ENCODE measurements around the gene NKG7. TPM values are rescaled to one million over a fixed set of nuclear protein-coding genes. Genes with fewer than 3 reads are reported as not detected.

The NKG7 gene
- total and polyA plus RNA-seq, 2 of the 13 experiments (the other 11 are each of a cell fraction or from before 2014, with no cell fraction given): 0.40 TPM; not detected in 1

DNA sequence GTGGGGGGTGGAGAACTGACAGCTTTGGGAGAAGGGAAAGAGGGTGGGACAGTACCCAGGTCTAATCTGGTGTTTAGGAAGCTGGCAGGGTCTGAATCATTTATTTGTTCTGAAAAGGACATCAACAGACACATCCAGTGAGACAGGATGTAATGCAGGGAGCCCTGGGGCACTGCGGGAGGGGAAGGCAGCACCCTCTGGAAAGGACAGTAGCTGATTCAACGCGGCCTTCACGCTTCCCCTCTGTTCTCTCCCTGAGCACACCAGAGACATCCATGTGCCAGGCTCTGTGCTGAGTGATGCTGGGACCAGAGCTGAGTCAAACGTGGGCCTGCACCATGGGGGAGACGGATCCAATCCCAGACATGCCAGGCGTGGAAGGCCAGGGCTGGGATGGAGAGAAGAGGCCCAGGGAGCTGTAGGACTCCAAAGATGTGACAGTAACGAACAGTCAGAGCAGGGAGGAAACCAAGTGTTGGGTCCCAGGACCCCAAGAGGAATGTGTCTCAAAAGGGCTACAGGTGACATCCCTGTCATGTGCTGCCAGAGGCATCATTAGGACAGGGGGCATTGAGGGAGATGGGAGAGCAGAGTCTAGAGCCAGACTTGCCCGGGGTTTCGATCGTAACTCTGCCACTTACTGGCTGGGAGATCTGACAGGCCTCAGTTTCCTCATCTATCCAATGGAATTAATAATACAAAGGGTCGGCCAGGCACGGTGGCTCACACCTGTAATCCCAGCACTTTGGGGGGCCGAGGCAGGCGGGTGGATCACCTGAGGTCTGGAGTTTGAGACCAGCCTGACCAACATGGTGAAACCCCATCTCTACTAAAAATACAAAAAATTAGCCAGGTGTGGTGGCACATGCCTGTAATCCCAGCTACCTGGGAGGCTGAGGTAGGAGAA is 8.0 kb downstream of the NKG7 start (continued):
- TF ChIP-seq, protein P1, sequence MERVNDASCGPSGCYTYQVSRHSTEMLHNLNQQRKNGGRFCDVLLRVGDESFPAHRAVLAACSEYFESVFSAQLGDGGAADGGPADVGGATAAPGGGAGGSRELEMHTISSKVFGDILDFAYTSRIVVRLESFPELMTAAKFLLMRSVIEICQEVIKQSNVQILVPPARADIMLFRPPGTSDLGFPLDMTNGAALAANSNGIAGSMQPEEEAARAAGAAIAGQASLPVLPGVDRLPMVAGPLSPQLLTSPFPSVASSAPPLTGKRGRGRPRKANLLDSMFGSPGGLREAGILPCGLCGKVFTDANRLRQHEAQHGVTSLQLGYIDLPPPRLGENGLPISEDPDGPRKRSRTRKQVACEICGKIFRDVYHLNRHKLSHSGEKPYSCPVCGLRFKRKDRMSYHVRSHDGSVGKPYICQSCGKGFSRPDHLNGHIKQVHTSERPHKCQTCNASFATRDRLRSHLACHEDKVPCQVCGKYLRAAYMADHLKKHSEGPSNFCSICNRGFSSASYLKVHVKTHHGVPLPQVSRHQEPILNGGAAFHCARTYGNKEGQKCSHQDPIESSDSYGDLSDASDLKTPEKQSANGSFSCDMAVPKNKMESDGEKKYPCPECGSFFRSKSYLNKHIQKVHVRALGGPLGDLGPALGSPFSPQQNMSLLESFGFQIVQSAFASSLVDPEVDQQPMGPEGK (CRISPR knock-in tag; IDR thresholded peaks at IDR 0.05): peak; percentile 55; the same call in 1 of the 2 replicates

DNA sequence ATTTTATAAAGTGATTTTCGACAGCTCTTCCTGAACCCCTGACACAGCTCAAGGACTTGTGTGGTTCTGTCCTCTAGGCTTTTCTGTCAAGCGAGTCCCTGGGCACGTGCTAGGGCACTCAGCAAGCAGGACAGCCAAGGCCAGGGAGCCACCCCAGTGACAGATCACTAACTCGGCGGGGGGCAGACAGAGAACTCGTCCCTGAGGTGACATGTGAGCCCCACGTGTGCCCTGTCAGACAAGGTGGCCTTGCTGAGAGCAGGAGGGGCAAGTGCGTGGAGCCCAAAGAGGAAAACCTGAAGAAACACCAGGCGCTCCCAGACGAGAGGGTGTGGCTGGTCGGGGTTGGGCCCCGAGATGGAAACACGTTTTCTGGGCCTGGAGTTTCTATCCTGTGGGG is 11.2 kb downstream of the NKG7 start:
- TF ChIP-seq, protein P2, sequence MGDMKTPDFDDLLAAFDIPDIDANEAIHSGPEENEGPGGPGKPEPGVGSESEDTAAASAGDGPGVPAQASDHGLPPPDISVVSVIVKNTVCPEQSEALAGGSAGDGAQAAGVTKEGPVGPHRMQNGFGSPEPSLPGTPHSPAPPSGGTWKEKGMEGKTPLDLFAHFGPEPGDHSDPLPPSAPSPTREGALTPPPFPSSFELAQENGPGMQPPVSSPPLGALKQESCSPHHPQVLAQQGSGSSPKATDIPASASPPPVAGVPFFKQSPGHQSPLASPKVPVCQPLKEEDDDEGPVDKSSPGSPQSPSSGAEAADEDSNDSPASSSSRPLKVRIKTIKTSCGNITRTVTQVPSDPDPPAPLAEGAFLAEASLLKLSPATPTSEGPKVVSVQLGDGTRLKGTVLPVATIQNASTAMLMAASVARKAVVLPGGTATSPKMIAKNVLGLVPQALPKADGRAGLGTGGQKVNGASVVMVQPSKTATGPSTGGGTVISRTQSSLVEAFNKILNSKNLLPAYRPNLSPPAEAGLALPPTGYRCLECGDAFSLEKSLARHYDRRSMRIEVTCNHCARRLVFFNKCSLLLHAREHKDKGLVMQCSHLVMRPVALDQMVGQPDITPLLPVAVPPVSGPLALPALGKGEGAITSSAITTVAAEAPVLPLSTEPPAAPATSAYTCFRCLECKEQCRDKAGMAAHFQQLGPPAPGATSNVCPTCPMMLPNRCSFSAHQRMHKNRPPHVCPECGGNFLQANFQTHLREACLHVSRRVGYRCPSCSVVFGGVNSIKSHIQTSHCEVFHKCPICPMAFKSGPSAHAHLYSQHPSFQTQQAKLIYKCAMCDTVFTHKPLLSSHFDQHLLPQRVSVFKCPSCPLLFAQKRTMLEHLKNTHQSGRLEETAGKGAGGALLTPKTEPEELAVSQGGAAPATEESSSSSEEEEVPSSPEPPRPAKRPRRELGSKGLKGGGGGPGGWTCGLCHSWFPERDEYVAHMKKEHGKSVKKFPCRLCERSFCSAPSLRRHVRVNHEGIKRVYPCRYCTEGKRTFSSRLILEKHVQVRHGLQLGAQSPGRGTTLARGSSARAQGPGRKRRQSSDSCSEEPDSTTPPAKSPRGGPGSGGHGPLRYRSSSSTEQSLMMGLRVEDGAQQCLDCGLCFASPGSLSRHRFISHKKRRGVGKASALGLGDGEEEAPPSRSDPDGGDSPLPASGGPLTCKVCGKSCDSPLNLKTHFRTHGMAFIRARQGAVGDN (CRISPR knock-in tag; IDR thresholded peaks at IDR 0.05): peak; percentile 53
- TF ChIP-seq NKX3-1 (CRISPR knock-in tag; IDR thresholded peaks at IDR 0.05) (no peak), IKZF1 (IDR thresholded peaks at IDR 0.05) (no peak)
- Histone ChIP-seq H3K79me2 (ENCODE audit: insufficient read depth, low read length) (peaks cover 45% of the 10 kb centered on the region), H3K4me2 (ENCODE audit: low read depth, low read length) (no peak overlapping the region), H3K27ac (ENCODE audit: extremely low read length, insufficient read depth, low read length) (peak overlapping the region; percentile 100), H3K9ac (ENCODE audit: insufficient read depth, low read depth, low read length) (peak overlapping the region; percentile 56; the same call in 1 of the 2 replicates), H3K4me1 (ENCODE audit: insufficient read depth, low read length) (peaks cover 89% of the 10 kb centered on the region), H3K27me3 (ENCODE audit: control insufficient read depth in 1 of 2, insufficient read depth in 2 of 2, low read length in 2 of 2) (no peaks in the 10 kb centered on the region; a peak in 2 of 5 replicates), H3K9me3 (ENCODE audit: low read length) (no peaks in the 10 kb centered on the region), H3K4me3 (replicated peaks in 1 of 3; ENCODE audit: insufficient read depth in 1 of 3, low read depth in 2 of 3, low read length in 3 of 3) (no peak overlapping the region), H4K20me1 (ENCODE audit: insufficient read depth, low read length) (no peaks in the 10 kb centered on the region), H3K36me3 (replicated peaks in 1 of 2; ENCODE audit: control insufficient read depth in 1 of 2, insufficient read depth in 2 of 2, low read length in 2 of 2) (no peaks in the 10 kb centered on the region), H2AFZ (ENCODE audit: low read length) (no peak overlapping the region)
- 96% methylated on average over 13 of the region's 13 CpGs for WGBS (ENCODE audit: low lambda C conversion rate)
- no peak for ATAC-seq
- in situ Hi-C loops (cut with HindIII; ENCODE audit: extremely low pct_ligation_motif_present, low pct_unique_long_range_greater_than_20kb) (no loop called here), intact Hi-C loops (cut with micrococcal nuclease; ENCODE audit: unreplicated experiment) (no loop called here)
- no TSS peak for BruUV-seq (replicated peaks)
- no peak for FAIRE-seq
- no peak for DNase-seq (ENCODE audit: low spot score)
- ChIA-PET CTCF (ENCODE audit: low intra/inter-chr PET ratio, low total read pairs) (no interaction called here), POLR2A (interaction anchor here (7.8 kb wide), 1 partner anchor 11 kb away, joined by 259 read pairs; no protein-coding TSS in a partner anchor)

Data from HepG2 (cell line).